Activated CD4-positive, alpha-beta T cell treated with anti-CD3 and anti-CD28 coated beads, Interleukin-2, amount 10 ng/mL, durations not matched to agents 7 days and 5 days (primary cell): ENCODE data around the gene RND2. TPM values are rescaled to one million over a fixed set of nuclear protein-coding genes. Genes with fewer than 3 reads are reported as not detected.
"Not testable (repeated sequence)": the region's sequence is repeated elsewhere in the genome, so short reads cannot be mapped to it uniquely, and the experiment has no call there.

Experiments
- CTCF ChIA-PET: fragments of 350-600 bp; sonication (Branson Sonifier 250); formaldehyde crosslinking; loops from one replicate; lab custom pipeline; 2021; ENCODE audit warnings: antibody characterized with exemption; lab: Charles Lee
- POLR2A ChIA-PET: fragments of 350-600 bp; sonication (Branson Sonifier 250); formaldehyde crosslinking; loops from one replicate; lab custom pipeline; 2021; ENCODE audit warnings: antibody characterized with exemption; lab: Charles Lee
- DNase-seq: peaks from one replicate; pipeline ENCODE4 v3.0.0-alpha.2; 2020
- H3K27ac Mint-ChIP-seq: one replicate; pipeline ENCODE4 v1.8.0; 2021; ENCODE audit warnings: mild to moderate bottlenecking, moderate library complexity, mixed read lengths
- H3K27me3 Mint-ChIP-seq: one replicate; pipeline ENCODE4 v1.8.0; 2021; ENCODE audit warnings: mixed read lengths
- H3K36me3 Mint-ChIP-seq: one replicate; pipeline ENCODE4 v1.8.0; 2021; ENCODE audit warnings: low read depth, mixed read lengths
- H3K4me1 Mint-ChIP-seq: one replicate; pipeline ENCODE4 v1.8.0; 2021; ENCODE audit warnings: mixed read lengths
- H3K4me3 Mint-ChIP-seq: one replicate; pipeline ENCODE4 v1.8.0; 2021; ENCODE audit warnings: mild to moderate bottlenecking, moderate library complexity, mixed read lengths
- H3K9me3 Mint-ChIP-seq: one replicate; pipeline ENCODE4 v1.8.0; 2021; ENCODE audit warnings: mixed read lengths
- total RNA-seq, 2 experiments: library from RNA; stranded (reverse); gene quantifications; one replicate each; pipeline ENCODE4 v1.2.3, GENCODE V29; 2021

RND2 gene
- total RNA-seq, 2 experiments from 2014 or later: 0.05 TPM; not detected in 1

DNA sequence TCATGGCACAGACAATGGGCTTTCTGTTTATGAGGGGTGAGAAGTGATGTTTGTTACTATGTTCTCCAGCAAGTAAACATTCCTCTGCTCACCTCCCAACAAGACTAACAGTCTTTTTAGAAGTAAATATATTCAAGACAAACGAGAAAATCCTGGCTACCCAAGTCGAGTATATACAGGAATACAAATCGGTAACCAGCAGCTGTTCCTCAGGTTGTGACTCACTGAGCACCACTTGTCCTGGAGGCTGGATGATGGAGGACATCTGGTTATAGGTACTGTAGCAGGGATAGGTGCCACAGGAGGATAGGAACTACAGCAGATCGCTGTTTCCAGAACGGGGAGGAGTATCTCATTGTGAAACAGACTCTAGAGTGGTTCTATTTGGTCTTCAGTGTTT lies 32.2 kb upstream of the RND2 start:
- Mint-ChIP-seq H3K4me3 (no peak overlapping the region), H3K9me3 (no peaks in the 10 kb centered on the region), H3K27me3 (no peaks in the 10 kb centered on the region), H3K36me3 (peaks cover 39% of the 10 kb centered on the region), H3K27ac (peak overlapping the region; percentile 54), H3K4me1 (peaks cover 14% of the 10 kb centered on the region)
- POLR2A ChIA-PET: no interaction called here
- no peak for DNase-seq
- CTCF ChIA-PET: no interaction called here

DNA sequence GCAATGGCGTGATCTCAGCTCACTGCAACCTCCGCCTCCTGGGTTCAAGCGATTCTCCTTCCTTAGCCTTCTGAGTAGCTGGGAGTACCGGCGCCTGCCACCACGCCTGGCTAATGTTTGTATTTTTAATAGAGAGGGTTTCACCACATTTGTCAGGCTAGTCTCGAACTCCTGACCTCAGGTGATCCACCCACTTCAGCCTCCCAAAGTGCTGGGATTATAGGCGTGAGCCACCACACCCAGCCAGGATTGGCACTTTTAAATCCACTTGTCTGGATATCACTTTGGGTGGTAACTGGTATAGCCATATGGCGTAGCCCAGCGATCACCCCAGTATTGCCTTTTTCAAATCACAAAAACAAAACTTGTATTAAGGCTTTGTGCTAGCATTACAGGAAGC lies 31.1 kb upstream of the RND2 start:
- CTCF ChIA-PET, POLR2A ChIA-PET, H3K9me3 Mint-ChIP-seq, H3K4me3 Mint-ChIP-seq, H3K27ac Mint-ChIP-seq, H3K27me3 Mint-ChIP-seq, DNase-seq: not testable (repeated sequence)
- Mint-ChIP-seq H3K36me3 (peaks cover 39% of the 10 kb centered on the region), H3K4me1 (peaks cover 16% of the 10 kb centered on the region)

DNA sequence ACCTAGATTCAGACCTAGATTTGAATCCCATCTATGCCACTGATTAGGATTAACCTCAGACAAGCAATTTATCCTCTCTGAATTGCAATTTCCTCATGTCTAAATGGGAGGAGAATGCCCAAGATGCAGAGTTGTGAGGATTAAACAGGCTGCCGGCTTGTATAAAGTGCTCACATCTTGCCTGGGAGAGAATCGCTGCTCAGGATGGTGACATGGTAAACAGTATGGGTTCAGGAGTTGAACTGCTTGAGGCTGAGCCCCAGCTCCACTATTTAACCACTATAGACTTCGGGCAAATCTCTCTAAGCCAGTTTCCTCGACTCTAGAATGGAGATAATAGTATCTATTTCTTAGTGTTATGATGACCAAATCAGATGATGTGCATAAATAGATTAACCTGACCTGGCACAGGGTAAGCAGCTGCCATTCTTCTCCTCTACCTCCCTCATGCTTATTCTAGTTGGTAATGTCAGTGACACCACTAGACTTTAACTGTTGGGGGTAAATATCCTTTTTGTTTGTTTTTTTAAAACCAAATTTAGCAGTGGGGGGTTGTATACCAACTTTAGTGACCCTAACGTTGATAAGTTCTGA lies 27.5 kb upstream of the RND2 start:
- DNase-seq: no peak
- H3K36me3 Mint-ChIP-seq: peaks cover 39% of the 10 kb centered on the region

DNA sequence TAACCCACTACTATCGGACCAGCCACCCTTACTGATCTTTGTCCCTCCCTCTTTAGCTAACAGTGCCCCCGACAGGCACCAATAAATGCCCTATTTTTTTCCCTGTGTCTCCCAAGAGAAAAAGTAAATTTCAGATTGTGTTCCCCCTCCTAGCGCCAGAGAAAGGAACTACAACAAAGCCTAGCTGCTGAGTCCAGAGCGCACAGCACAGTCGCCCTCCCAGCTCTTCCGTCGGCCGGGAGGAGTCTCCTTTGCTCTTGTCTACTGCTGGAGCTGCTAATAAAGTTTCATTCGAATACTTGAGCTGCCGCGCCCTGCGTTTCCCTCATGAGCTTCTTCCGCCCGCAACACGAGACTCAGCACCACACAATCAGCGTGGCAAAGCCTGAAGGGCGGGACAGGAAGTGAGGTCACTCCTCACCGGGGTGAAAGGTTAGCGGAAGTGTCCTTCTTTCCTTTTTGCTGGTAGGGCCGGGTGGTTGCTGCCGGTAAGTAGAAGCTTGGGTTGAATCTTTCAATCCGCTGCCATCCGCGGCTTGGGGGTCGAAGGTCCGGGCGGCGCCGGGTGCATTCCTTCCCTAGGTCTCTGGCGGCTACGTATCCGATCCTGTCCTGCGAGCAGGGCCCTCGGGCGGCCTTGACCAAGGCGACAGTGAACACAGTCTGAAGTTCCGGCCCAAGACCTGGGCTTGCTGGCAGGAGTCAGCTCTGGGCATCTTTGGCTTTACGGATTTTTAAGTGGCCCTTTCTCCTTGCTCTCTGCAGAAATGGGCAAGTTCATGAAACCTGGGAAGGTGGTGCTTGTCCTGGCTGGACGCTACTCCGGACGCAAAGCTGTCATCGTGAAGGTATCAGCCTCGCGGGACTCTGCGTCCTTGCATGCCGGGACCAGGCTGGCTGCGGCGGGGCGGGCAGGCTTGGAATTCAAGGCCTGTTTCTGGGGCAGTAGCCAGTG lies 26.8 kb upstream of the RND2 start, which contains the start of gene RPL27:
TSS of gene RPL27 (plus strand) at position 436 of the 955 bp plus-strand sequence. CDS start at position 768, 332 bp downstream.
- peaks cover 38% of the 10 kb centered on the region for H3K36me3 Mint-ChIP-seq

More for the DNA sequence above, 27.5 kb upstream of the RND2 start:
- CTCF ChIA-PET: interaction anchor here (0.6 to 2.4 kb wide), 21 partner anchors 9 to 289 kb away, joined by 3 to 19 read pairs (median 4); partner anchors contain the start of genes AOC2, BECN1, IFI35 and PTGES3L
- H3K9me3 Mint-ChIP-seq: no peaks in the 10 kb centered on the region
- peak overlapping the region; percentile 89 for H3K4me3 Mint-ChIP-seq
- no peaks in the 10 kb centered on the region for H3K27me3 Mint-ChIP-seq
- POLR2A ChIA-PET: interaction anchor here (0.6 to 1.3 kb wide), 6 partner anchors 11 to 318 kb away, joined by 3 to 6 read pairs (median 3); no protein-coding TSS in a partner anchor
- H3K27ac Mint-ChIP-seq: peak overlapping the region; percentile 99
- peaks cover 35% of the 10 kb centered on the region for H3K4me1 Mint-ChIP-seq

DNA sequence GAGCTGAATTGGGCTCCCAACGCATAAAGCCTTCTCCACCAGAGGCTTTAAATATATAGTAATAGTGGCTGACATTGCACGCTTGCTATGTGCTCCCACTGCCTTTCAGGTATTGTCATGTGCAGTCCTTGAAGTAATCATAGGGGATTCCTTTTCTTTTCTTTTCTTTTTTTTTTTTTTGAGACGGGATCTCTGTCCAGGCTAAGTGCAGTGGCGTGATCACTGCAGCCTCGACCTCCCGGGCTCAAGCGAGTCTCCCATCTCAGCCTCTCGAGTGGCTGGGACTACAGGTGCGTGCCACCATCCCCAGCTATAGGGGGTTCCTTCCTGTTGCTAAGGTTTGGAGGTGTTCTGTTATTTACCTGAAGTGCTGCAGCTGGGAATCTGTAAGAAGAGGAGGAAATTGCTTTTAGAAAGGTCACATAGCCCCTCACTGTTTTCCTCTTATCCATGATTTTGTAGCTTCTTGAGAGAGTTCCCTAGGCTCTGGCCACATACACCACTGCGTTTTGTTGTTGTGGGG lies 26.0 kb upstream of the RND2 start:
- Mint-ChIP-seq H3K4me3 (peak overlapping the region; percentile 89), H3K4me1 (peaks cover 37% of the 10 kb centered on the region), H3K27ac (peak overlapping the region; percentile 99), H3K27me3 (no peaks in the 10 kb centered on the region), H3K36me3 (peaks cover 44% of the 10 kb centered on the region), H3K9me3 (no peaks in the 10 kb centered on the region)
- ChIA-PET POLR2A (interaction anchor here (1.4 kb wide), 1 partner anchor 8 kb away, joined by 3 read pairs; the partner anchor contains the start of gene IFI35), CTCF (interaction anchor here (0.5 to 2.1 kb wide), 4 partner anchors 8 to 50 kb away, joined by 3 to 19 read pairs (median 6); partner anchors contain the start of gene IFI35)
- no peak for DNase-seq

More for the DNA sequence above, 26.8 kb upstream of the RND2 start, which contains the start of gene RPL27:
- peak; percentile 99 for DNase-seq
- Mint-ChIP-seq H3K27me3 (no peaks in the 10 kb centered on the region), H3K9me3 (no peaks in the 10 kb centered on the region), H3K4me1 (peaks cover 35% of the 10 kb centered on the region), H3K27ac (peak within 1 kb of the TSS; percentile 99), H3K4me3 (peak within 1 kb of the TSS; percentile 89)
- CTCF ChIA-PET: interaction anchor here (0.6 to 2.4 kb wide), 20 partner anchors 9 to 289 kb away, joined by 3 to 19 read pairs (median 4); partner anchors contain the start of genes AOC2, BECN1, IFI35 and PTGES3L
- POLR2A ChIA-PET: interaction anchor here (0.9 to 1.4 kb wide), 6 partner anchors 9 to 317 kb away, joined by 3 to 6 read pairs (median 3); partner anchors contain the start of gene IFI35

DNA sequence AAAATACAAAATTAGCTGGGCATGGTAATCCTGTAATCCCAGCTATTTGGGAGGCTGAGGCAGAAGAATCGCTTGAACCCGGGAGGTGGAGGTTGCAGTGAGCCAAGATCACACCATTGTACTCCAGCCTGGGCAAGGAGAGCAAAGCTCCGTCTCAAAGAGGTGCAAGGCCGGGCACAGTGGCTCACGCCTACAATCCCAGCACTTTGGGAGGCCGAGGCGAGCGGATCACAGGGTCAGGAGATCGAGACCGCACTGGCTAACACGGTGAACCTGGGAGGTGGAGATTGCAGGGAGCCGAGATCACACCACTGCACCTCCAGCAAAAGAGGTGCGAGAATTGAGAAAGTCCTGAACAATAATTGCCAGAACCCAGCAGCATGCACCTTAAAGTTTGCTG lies 24.1 kb upstream of the RND2 start:
- H3K9me3 Mint-ChIP-seq, POLR2A ChIA-PET, H3K4me3 Mint-ChIP-seq, H3K27me3 Mint-ChIP-seq, DNase-seq: not testable (repeated sequence)
- peaks cover 40% of the 10 kb centered on the region for H3K36me3 Mint-ChIP-seq
- H3K27ac Mint-ChIP-seq: peak overlapping the region; percentile 71
- CTCF ChIA-PET: interaction anchor here (1.4 to 1.6 kb wide), 2 partner anchors 11 to 30 kb away, joined by 3 to 4 read pairs; no protein-coding TSS in a partner anchor
- H3K4me1 Mint-ChIP-seq: peaks cover 36% of the 10 kb centered on the region

DNA sequence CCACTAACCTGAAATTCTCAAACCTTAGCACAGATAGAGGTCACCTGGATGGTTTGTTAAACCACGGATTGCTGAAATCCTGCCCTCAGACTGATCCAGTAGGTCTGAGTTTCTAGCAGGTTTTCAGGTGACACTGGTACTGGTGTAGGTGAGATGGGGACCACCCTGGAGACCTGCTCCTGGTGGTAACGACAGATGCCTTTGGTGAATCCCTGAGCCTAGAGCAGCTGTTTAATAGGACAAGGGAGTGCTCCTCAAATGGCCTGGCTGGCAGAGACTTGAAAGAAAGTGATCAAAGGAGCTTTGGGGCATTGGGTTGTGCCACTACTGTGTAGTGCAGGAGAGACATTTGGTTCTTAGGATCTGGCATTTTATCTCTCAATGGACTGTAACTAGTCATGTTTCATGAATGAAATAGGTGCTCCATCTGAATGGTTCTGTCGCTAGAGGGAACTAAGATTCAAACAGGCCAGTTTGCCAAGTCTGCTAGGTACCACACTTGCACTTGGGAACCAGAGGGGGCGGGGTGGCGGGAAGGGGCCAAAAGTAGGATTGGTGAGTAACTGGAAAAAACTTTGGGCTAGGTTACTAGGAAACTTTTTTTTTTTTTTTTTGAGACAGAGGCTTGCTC lies 21.4 kb upstream of the RND2 start:
- peak overlapping the region; percentile 41 for H3K27ac Mint-ChIP-seq
- DNase-seq: no peak
- peaks cover 40% of the 10 kb centered on the region for H3K36me3 Mint-ChIP-seq
- ChIA-PET POLR2A (no interaction called here), CTCF (no interaction called here)
- H3K4me3 Mint-ChIP-seq: no peak overlapping the region
- no peaks in the 10 kb centered on the region for H3K27me3 Mint-ChIP-seq
- H3K4me1 Mint-ChIP-seq: peaks cover 31% of the 10 kb centered on the region
- H3K9me3 Mint-ChIP-seq: no peaks in the 10 kb centered on the region

DNA sequence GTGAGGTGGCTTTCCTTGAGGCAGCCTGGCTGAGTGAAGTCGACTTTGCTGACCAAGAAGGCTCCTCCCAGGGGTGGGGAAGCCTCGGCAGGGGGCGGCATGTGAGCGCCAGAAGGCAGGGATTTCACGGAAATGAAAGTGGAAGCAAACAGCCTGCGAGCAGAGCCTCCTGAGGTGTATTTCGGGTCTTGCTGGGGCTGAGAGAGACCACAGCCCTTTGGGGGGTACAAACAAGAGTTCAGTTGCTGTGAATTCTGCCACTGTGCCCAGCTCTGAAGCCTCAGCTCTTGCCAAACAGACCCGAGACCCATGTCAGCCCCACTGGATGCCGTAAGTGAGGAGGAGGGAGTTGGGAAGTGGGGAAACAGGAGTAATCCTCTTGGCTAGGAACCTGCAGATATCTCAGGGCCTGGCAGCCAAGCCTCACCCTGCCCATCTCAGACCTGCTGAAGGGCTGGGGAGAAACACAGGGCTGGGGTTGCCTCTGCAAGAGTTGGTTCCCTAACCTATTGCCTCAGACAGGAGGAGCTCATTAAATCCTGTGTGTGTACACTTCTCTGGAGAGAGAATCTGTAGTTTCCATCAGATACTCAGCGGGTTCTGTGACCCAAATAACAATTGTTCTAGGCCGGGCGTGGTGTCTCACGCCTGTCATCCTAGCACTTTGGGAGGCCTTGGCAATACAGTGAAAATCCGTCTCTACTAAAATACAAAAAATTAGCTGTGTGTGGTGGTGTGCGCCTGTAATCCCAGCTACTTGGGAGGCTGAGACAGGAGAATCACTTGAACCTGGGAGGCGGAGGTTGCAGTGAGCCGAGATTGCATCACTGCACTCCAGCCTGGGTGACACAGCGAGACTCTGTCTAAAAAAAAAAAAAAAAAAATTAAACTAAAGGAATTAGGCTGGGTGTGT lies 18.1 kb upstream of the RND2 start, which contains the start of gene IFI35:
TSS of gene IFI35 (plus strand) at position 146 of the 913 bp plus-strand sequence. CDS start at position 310, 164 bp downstream.
- ChIA-PET CTCF (interaction anchor here (0.7 to 2.9 kb wide), 6 partner anchors 8 to 202 kb away, joined by 4 to 19 read pairs (median 6); partner anchors contain the start of genes BECN1, RND2 and RPL27), POLR2A (interaction anchor here (0.5 to 1.1 kb wide), 2 partner anchors 8 to 118 kb away, joined by 3 to 8 read pairs; partner anchors contain the start of genes BRCA1 and RPL27)
- H3K9me3 Mint-ChIP-seq: no peaks in the 10 kb centered on the region
- peak; percentile 93 for DNase-seq
- H3K4me1 Mint-ChIP-seq: peaks cover 30% of the 10 kb centered on the region
- peak within 1 kb of the TSS; percentile 100 for H3K27ac Mint-ChIP-seq
- H3K36me3 Mint-ChIP-seq: peaks cover 33% of the 10 kb centered on the region
- H3K4me3 Mint-ChIP-seq: peak within 1 kb of the TSS; percentile 100
- H3K27me3 Mint-ChIP-seq: no peaks in the 10 kb centered on the region

DNA sequence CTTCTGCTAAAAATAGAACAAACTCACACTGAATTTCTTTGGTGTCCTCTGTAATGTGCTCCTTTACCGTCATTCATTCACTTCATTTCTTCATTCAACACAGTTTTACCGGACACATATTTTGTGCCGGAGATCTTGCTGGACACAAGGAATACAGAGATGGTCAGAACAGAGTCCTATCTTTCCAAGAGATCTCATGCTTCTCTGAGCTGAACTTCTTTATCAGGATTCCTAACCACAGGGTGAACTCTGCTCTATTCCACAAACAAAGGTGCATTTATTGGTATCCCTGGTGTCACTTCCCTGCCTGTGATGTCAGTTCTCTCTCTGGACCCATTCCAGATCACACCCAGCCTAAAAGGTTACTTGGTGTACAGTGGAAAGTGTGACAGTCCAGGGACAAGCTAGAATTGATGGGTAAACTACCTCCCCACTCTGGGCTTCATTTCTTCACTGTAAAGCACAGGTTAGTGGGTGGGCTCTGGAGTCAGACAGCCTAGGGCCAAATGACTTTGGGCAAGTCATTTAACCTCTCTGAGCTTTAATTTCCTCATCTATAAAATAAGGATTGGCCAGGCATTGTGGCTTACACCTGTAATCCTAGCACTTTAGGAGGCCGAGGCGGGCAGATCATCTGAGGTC lies 14.2 kb upstream of the RND2 start:
- DNase-seq: no peak
- Mint-ChIP-seq H3K27ac (no peak overlapping the region), H3K9me3 (no peaks in the 10 kb centered on the region), H3K4me3 (no peak overlapping the region), H3K36me3 (peaks cover 32% of the 10 kb centered on the region), H3K27me3 (no peaks in the 10 kb centered on the region), H3K4me1 (peaks cover 32% of the 10 kb centered on the region)
- CTCF ChIA-PET: interaction anchor here (0.6 to 1.9 kb wide), 4 partner anchors 10 to 114 kb away, joined by 3 to 9 read pairs (median 4); partner anchors contain the start of genes BRCA1 and RPL27
- POLR2A ChIA-PET: no interaction called here

DNA sequence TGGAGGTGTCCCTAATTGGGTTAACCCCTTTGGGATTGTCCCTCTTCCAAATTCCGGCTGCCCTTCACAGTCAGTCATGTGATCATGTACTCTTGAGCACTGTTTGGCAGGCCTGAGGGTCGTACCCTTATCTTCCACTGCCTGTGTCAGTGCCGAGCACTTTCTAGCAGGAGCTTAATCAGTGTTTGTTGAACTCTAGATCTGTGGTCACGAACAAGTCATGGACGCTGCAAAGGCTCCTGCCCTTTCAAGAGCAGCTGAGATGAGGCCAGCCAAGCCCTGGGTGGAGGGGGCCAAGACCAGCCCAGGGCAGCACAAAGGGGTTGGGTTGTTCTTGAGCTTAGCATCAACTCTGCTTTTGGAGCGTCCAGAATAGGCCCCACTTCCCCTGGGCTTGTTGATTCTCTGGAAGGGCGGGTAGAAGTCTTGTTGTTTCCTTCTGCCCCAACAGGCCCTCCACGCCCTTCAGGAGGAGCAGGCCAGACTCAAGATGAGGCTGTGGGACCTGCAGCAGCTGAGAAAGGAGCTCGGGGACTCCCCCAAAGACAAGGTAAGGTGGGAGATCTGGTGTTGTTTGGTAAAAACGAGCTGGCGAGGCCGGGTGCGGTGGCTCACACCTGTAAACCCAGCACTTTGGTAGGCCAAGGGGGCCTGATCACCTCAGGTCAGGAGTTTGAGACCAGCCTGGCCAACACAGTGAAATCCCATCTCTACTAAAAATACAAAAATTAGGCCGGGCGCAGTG lies 13.1 kb upstream of the RND2 start:
- DNase-seq: no peak
- ChIA-PET POLR2A (no interaction called here), CTCF (interaction anchor here (1.1 to 1.9 kb wide), 7 partner anchors 10 to 93 kb away, joined by 3 to 9 read pairs (median 4); partner anchors contain the start of gene RPL27)
- Mint-ChIP-seq H3K9me3 (no peaks in the 10 kb centered on the region), H3K36me3 (peaks cover 30% of the 10 kb centered on the region), H3K4me3 (no peak overlapping the region), H3K27me3 (no peaks in the 10 kb centered on the region), H3K4me1 (peaks cover 28% of the 10 kb centered on the region), H3K27ac (no peak overlapping the region)
